Stimulated activated CD8-positive, alpha-beta memory T cell treated with anti-CD3 and anti-CD28 coated beads, Interleukin-15, amount 100 ng/mL, for 1 hour (primary cell): ENCODE results near the gene IFITM1.
"Not testable (repeated sequence)": the region's sequence is repeated elsewhere in the genome, so short reads cannot be mapped to it uniquely, and the experiment has no call there.

Experiments
- DNase-seq: peaks from one replicate; pipeline ENCODE4 v3.0.0-alpha.2; 2020; ENCODE audit warnings: low read depth

Gene IFITM1

DNA sequence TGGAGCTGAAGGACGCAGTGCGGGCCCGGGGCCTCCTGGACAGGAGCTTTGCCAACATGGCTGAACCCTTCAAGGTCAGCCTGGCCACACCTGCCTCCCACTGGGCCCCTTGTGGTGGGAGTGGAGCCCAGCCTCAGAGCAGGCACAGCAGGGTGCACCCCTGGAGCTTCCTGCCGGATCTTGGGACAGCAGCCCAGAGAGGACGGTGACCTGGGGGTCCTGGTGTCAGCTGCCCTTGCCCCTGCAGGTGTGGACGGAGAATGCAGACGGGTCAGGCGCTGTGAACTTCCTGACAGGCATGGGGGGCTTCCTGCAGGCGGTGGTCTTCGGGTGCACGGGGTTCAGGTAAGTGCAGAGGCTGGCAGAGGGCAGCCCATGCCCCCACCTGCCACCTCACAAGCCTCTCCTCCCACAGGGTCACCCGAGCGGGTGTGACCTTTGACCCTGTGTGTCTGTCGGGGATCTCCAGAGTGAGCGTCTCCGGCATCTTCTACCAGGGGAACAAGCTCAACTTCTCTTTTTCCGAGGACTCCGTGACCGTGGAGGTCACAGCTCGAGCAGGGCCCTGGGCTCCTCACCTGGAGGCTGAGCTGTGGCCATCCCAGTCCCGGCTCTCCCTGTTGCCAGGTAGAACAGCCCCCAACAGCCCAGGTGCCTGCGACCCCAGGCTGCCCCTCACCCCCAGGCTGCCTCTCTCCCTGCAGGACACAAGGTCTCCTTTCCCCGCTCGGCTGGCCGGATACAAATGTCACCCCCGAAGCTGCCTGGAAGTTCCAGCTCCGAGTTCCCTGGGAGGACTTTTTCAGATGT is 19.8 kb upstream of the IFITM1 start:
- no peak for DNase-seq

GRCh38 chr11:294780-295179 is 19.1 kb upstream of the IFITM1 start:
- no peak for DNase-seq

- no peak for DNase-seq
Measured at GRCh38 chr11:295351-296170, 18.3 kb upstream of the IFITM1 start.

GRCh38 chr11:296171-297050 is 17.4 kb upstream of the IFITM1 start:
- no peak for DNase-seq

DNA sequence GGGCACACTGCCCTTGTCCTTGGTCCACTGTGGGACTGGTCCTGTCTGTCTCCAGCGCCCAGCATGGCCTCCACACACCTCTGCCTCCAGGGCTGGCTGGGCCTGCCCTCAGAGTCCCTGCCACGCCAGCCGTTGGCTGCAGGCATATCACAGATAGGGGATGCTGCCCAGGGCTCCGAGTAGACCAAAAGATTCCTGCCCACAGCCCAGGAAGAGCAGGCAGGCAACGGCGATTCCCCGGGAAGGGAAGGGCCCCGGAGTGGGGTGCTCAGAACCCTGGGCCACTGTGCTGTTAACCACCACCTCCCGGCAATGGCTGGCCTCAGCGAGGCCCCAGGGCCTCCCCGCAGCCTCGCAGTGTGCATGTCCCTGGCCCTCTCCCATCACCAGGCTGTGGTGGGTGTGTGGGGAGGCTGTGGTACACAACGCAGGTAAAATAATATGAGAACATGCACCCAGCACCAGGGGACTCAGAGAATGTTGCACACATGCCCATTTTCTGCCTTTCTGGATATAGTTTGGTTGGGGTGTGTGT is 16.7 kb upstream of the IFITM1 start:
- DNase-seq: no peak

DNA sequence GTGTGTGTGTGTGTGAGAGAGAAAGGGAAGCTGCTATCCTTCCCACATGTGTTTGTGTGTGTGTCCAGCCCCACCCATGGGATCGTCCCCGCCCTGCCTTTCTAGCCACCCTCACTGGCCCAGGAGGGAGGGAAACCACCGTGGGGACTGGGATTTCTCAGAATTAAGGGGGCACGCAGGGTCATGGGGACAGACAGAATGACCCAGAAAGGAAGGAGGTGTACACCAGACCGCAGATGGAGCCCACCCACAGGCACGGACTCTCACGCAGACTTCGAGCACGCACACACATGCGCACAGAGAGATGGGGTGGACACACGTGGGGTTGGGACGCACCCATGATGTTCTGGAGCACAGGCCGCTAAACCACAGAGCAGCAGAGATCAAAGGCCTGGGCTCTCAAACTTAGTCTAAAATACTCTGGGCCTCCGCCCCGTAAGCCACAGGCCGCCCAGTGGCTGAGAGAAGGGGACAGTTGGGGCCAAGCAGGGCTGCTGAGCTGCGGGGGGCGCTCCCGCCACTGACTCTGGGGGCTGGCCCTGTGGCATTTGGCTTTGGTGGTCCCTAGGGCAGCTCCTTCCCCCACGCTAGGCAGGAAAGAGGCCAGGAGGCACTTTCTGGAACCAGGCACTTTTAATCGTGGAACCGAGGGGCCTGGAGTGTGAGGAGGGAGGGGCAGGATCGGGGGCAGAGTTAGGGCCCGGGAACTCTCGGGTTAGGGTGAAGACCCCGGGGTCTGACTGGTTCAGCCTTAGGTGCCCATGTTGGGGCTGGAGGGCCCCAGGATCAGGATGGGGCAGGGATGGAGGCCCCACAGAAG is 16.0 kb upstream of the IFITM1 start:
- DNase-seq: no peak

DNA sequence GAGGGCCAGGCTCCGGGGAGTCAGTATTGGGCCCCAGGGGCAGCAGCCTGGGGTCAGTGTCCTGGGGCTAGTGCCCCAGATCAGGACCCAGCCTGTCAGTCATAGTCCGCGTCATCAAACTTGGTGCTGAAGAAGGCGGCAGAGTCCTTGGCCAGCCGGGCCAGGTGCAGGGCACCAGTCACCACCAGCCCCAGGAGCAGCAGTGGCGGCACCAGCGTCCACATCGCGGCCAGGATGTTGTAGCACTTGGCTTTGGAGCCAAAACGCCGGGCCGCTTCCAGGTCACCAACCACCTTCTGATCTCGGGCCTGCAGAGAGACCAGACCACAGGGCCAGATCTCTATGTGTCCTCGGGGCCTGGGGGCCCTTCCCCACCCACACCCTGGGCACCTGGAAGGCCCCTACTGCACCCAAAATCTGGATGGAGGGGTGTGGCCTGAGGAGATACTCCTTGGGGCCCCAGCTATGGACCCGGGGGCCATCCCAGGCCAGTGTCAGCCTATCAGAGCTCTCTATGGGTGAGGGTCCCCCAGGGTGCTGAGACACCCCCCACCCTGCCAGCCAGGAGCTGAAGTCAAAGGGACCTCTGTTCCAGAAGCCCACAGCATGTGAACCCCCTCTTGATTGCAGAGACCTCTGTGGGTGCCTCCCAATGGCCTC is 15.3 kb upstream of the IFITM1 start:
- no peak for DNase-seq

GRCh38 chr11:299081-299891 is 14.6 kb upstream of the IFITM1 start, which contains the start of gene IFITM5:
Gene IFITM5 (minus strand): TSS chr11:299526. CDS start chr11:299490, 36 bp downstream.
- DNase-seq: no peak

GRCh38 chr11:299951-300735 is 13.7 kb upstream of the IFITM1 start:
- DNase-seq: no peak

DNA sequence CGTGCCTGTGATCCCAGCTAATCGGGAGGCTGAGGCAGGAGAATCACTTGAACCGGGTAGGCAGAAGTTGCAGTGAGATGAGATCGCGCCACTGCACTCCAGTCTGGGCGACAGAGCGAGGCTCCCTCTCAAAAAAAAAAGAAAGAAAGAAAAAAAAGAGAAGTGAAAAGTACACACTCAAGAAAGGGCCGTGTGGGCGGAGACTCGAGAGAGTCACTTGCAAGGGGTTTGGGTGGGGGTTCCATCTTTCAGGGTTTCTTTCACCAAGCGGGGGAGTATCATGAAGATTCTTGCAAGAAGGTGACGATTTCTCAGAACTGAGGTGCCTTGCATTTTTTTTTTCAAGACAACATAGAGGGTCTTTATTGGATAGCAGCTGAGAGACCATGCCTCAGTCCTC is 10.5 kb upstream of the IFITM1 start:
- DNase-seq: no peak

DNA sequence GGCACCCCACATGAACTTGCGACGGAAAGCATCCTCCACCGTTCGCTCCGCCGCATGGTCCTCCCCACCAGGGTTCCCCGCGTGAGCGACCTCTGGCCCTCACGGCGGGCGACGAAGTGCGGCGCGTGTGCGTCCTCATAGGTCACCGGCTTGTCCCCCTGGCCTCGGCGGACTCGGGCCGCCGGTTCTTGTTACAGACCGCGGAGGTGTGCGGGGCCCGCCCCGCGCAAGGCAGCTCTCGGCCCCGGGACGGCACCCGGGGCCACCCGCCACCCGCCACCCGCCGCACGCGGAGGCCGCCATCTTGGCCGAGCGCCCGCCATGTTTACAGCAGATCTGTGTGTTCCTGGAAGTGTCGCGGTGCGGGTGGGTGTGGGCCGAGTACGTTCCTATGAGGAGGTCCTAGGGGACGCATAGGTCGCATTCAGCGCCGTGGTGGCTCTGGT is 9.8 kb upstream of the IFITM1 start:
- no peak for DNase-seq

GRCh38 chr11:304915-305843 is 8.7 kb upstream of the IFITM1 start:
- no peak for DNase-seq

- DNase-seq: no peak
Measured at GRCh38 chr11:305844-306211, 8.0 kb upstream of the IFITM1 start.

DNA sequence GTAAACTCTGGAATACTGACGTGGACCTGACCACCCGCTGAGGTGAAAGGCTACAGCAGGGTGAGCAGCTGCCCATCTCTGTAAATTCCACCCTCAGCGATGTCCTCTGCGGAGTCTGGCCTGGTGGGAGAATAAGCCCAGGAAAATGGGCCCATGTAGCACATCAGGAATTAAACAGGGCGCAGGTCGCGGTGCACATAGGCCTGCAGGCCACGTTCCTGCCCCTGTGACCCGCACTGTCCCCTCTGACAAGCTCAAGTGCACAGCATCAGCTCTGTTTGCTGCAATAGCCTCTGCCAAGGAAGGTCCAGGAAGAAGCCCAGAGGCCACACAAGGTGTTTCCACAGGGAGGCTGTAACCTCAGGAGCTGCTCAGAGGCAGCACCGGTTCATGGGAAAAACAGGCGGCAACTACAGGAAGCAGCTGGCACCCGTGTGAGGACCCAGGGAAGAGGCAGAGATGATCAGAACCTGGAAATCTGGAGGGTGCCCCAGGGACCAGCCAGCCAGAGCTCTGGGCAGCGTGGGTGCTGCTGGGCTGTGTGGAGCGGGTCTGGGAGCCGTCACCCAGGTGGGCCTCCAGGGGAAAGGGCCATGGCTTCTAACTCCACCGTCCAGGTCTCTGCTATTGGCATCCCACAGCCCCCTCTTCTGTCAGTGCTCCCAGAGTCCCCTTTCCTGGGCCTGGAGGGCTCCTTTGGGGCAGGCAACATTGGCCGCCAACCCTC is 7.0 kb upstream of the IFITM1 start:
- no peak for DNase-seq

DNA sequence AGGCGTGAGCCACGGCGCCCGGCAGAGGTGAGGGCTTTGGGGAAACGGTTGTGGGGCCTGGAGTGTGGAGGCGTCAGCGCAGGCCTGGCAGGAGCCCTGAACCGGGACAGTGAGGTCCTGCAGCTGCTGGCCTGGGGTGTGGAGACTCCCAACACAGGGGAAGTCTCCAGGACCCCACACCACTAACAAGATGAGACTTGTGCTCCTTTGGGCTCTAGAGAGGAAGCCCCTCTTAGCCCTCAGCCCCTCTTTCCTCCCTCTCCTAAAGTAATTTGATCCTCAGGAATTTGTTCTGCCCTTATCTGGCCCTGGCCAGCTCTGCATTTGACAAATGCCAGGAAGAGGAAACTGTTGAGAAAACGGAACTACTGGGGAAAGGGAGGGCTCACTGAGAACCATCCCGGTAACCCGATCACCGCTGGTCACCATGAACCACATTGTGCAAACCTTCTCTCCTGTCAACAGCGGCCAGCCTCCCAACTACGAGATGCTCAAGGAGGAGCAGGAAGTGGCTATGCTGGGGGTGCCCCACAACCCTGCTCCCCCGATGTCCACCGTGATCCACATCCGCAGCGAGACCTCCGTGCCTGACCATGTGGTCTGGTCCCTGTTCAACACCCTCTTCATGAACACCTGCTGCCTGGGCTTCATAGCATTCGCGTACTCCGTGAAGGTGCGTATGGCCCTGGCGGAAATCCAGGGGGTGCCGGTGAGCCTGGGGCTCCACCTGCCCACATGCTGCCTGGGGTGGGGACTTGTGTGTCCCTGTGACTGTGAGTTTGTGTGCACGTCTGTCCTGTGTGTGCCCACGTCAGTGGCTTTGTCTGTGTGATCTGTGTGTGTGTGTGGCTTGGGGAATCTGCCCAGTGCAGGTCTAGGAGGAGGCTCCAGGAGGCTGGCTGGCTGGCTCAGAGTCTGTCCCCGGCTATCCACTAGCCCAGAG is 5.8 kb upstream of the IFITM1 start, which contains the start of gene IFITM2:
Gene IFITM2, plus strand, starts transcription at position 51 of the 943 bp plus-strand sequence. Its CDS starts 377 bp downstream, at position 428.
- not testable (repeated sequence) for DNase-seq
